ENCODE data around the gene BEST1.

The BEST1 gene

DNA sequence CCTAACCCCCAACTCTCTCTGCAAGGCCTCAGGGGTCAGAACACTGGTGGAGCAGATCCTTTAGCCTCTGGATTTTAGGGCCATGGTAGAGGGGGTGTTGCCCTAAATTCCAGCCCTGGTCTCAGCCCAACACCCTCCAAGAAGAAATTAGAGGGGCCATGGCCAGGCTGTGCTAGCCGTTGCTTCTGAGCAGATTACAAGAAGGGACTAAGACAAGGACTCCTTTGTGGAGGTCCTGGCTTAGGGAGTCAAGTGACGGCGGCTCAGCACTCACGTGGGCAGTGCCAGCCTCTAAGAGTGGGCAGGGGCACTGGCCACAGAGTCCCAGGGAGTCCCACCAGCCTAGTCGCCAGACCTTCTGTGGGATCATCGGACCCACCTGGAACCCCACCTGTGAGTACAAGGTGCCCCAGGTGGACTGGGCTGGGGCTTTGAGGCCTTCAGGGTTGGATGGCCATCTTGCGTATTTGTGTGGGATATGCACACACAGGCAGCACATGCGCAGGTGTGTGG, at the start of gene BEST1:
BEST1 (plus strand) TSS at position 317 of the 513 bp plus-strand sequence. CDS start 1,456 bp downstream, outside the sequence.
- peaks cover 2% of the 10 kb centered on the region; the same call in 1 of the 2 replicates for H3K27me3 ChIP-seq (ENCODE audit: control insufficient read depth, low read length)
- no peak within 1 kb of the TSS for H3K27ac ChIP-seq (ENCODE audit: low read depth, low read length)
- TF ChIP-seq, protein P1, sequence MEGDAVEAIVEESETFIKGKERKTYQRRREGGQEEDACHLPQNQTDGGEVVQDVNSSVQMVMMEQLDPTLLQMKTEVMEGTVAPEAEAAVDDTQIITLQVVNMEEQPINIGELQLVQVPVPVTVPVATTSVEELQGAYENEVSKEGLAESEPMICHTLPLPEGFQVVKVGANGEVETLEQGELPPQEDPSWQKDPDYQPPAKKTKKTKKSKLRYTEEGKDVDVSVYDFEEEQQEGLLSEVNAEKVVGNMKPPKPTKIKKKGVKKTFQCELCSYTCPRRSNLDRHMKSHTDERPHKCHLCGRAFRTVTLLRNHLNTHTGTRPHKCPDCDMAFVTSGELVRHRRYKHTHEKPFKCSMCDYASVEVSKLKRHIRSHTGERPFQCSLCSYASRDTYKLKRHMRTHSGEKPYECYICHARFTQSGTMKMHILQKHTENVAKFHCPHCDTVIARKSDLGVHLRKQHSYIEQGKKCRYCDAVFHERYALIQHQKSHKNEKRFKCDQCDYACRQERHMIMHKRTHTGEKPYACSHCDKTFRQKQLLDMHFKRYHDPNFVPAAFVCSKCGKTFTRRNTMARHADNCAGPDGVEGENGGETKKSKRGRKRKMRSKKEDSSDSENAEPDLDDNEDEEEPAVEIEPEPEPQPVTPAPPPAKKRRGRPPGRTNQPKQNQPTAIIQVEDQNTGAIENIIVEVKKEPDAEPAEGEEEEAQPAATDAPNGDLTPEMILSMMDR (IDR thresholded peaks at IDR 0.05; ENCODE audit: low read depth, low read length, poor library complexity, severe bottlenecking): no peak
- no peak for TF ChIP-seq EZH2phosphoT487 (IDR thresholded peaks at IDR 0.05; ENCODE audit: borderline replicate concordance, low read length)
- no peaks in the 10 kb centered on the region for H3K9me2 ChIP-seq (replicated peaks; ENCODE audit: control insufficient read depth, low read length)
- H3K9me3 ChIP-seq (ENCODE audit: control insufficient read depth, insufficient read depth, low read length): no peaks in the 10 kb centered on the region
- no peak within 1 kb of the TSS for H3K4me3 ChIP-seq (ENCODE audit: low read length)
- H3K79me2 ChIP-seq (ENCODE audit: control insufficient read depth, low read length): no peaks in the 10 kb centered on the region
- no peaks in the 10 kb centered on the region for H3F3A ChIP-seq (ENCODE audit: control insufficient read depth, insufficient read depth)
- no peaks in the 10 kb centered on the region for H4K20me1 ChIP-seq (ENCODE audit: control insufficient read depth, insufficient read depth, low read depth, low read length)
- H3K4me2 ChIP-seq (ENCODE audit: low read length): no peak within 1 kb of the TSS
- H3K36me3 ChIP-seq (ENCODE audit: control insufficient read depth, low read length): no peaks in the 10 kb centered on the region
- H3K4me1 ChIP-seq (ENCODE audit: control insufficient read depth, low read length): peaks cover 9% of the 10 kb centered on the region; the same call in 1 of the 2 replicates

DNA sequence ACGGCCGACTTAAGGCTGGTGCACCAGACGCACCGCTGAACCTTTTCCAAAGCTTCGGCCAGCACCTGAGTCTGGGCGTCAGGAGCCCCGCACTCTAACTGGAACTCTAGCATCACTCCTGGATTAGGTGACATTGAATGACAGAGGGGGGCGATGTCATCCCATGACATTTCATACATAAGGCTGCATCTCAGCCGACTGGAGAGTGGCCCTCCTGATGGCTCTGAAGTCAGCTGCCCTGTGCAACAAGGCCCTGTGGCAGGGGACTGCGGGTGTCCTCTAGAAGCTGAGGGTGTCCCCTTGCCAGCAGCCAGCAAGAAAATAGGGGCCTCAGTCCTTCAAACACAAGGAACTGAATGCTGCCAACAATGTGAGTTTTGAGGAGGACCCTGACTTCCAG, 48.8 kb upstream of the BEST1 start:
- Histone ChIP-seq H3K4me3 (ENCODE audit: low read length) (no peak overlapping the region), H3K9me3 (ENCODE audit: control insufficient read depth, insufficient read depth, low read length) (no peaks in the 10 kb centered on the region), H4K20me1 (ENCODE audit: control insufficient read depth, insufficient read depth, low read depth, low read length) (no peaks in the 10 kb centered on the region), H3K36me3 (ENCODE audit: control insufficient read depth, low read length) (no peaks in the 10 kb centered on the region), H3K27me3 (ENCODE audit: control insufficient read depth, low read length) (peaks cover 3% of the 10 kb centered on the region; the same call in 1 of the 2 replicates), H3K79me2 (ENCODE audit: control insufficient read depth, low read length) (no peaks in the 10 kb centered on the region), H3K27ac (ENCODE audit: low read depth, low read length) (no peak overlapping the region), H3F3A (ENCODE audit: control insufficient read depth, insufficient read depth) (no peaks in the 10 kb centered on the region), H3K9me2 (replicated peaks; ENCODE audit: control insufficient read depth, low read length) (no peaks in the 10 kb centered on the region), H3K4me2 (ENCODE audit: low read length) (no peak overlapping the region), H3K4me1 (ENCODE audit: control insufficient read depth, low read length) (peaks cover 24% of the 10 kb centered on the region)
- TF ChIP-seq, protein P1 (IDR thresholded peaks at IDR 0.05; ENCODE audit: low read depth, low read length, poor library complexity, severe bottlenecking): no peak
- no peak for TF ChIP-seq EZH2phosphoT487 (IDR thresholded peaks at IDR 0.05; ENCODE audit: borderline replicate concordance, low read length)

DNA sequence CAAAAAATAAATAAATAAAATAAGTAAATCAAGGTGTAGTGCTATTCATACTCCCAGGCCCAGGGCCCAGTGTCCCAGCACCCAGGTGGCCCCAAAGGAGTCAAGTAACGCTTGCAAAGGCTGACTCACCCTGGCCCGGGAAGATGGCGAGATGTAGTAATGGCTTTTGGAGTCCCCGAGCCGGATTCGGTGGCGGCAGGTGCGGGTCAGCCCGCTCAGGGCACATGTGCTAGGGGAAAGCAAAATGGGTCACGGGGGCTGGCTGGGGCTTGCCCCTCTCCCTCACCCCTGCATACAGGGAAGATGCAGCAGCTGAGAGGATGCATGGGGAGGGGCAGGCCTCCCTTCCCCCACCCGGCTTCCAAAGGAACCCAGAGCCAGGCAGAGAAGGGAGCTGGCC, 47.8 kb upstream of the BEST1 start:
- Histone ChIP-seq H3K36me3 (ENCODE audit: control insufficient read depth, low read length) (no peaks in the 10 kb centered on the region), H3K9me3 (ENCODE audit: control insufficient read depth, insufficient read depth, low read length) (no peaks in the 10 kb centered on the region), H3K4me3 (ENCODE audit: low read length) (no peak overlapping the region), H3K27me3 (ENCODE audit: control insufficient read depth, low read length) (peaks cover 3% of the 10 kb centered on the region; the same call in 1 of the 2 replicates), H3K4me1 (ENCODE audit: control insufficient read depth, low read length) (peaks cover 21% of the 10 kb centered on the region), H3K79me2 (ENCODE audit: control insufficient read depth, low read length) (no peaks in the 10 kb centered on the region), H3K4me2 (ENCODE audit: low read length) (no peak overlapping the region), H3K9me2 (replicated peaks; ENCODE audit: control insufficient read depth, low read length) (no peaks in the 10 kb centered on the region), H3F3A (ENCODE audit: control insufficient read depth, insufficient read depth) (no peaks in the 10 kb centered on the region), H4K20me1 (ENCODE audit: control insufficient read depth, insufficient read depth, low read depth, low read length) (no peaks in the 10 kb centered on the region), H3K27ac (ENCODE audit: low read depth, low read length) (no peak overlapping the region)
- TF ChIP-seq EZH2phosphoT487 (IDR thresholded peaks at IDR 0.05; ENCODE audit: borderline replicate concordance, low read length): no peak
- TF ChIP-seq, protein P1 (IDR thresholded peaks at IDR 0.05; ENCODE audit: low read depth, low read length, poor library complexity, severe bottlenecking): no peak

All from DOHH2 (cell line).